ENCODE data around the gene MED4. TPM values are rescaled to one million over a fixed set of nuclear protein-coding genes. Genes with fewer than 3 reads are reported as not detected.

MED4 gene
- total and polyA plus RNA-seq, 5 donors from 2014 or later: 69.1 to 129 (median 97.5) TPM

DNA sequence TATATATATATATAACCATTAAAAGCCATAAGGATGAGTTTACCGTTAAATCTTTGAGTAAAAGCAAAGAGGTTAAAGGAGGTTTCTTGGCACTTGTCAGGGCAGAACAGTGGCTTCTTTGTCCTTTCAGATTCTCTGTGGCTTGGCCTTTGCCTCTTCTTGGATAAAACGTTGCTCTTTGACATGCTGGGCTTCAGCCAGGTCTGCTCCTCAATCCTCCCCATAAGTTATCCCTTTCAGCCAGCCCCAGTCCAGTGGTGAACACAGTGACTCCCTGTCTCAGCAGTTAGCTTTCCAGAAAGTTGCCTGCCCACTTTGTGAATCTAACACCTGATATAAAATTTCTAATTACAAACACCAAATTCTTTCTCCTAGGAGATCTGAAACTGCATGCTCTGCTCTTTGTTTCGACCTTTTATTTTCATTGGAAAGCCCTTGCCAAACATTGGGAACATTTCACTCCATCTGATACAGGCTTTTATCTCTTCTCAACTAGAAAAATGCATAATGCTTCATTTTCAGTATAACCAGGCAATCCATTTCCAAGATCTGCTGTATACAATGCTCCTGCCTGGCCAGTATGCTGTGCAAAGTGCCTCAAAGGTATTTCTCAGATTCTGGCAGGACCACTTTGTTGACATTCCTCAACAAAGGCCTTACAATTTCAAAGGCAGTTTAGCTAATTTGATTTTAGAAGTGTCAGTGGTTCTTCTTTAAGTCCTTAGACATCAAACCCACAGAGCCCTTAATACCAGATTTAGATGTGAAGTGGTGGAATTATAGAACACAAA is 16.2 kb upstream of the MED4 start:
- Histone ChIP-seq H3K4me3 (ENCODE audit: low read depth, low read length) (no peak overlapping the region), H3K4me1 (ENCODE audit: control insufficient read depth, insufficient read depth, low read length, poor library complexity, severe bottlenecking) (no peaks in the 10 kb centered on the region), H3K36me3 (ENCODE audit: control insufficient read depth, insufficient read depth, low read length) (no peaks in the 10 kb centered on the region), H3K27me3 (ENCODE audit: control insufficient read depth, insufficient read depth, low read length) (peaks cover 6% of the 10 kb centered on the region), H3K27ac (ENCODE audit: insufficient read depth, low read length, poor library complexity, severe bottlenecking) (no peak overlapping the region), H3K9me3 (ENCODE audit: control insufficient read depth in 2 of 2, low read length in 2 of 2) (no peaks in the 10 kb centered on the region)
- Mint-ChIP-seq H3K27ac (no peak overlapping the region), H3K4me3 (no peak overlapping the region), H3K9me3 (peaks cover 0 to 7% (median 0%) of the 10 kb centered on the region in 7 donors), H3K27me3 (peaks cover 52% of the 10 kb centered on the region), H3K4me1 (no peaks in the 10 kb centered on the region), H3K36me3 (no peaks in the 10 kb centered on the region)
- no peak for ATAC-seq (ENCODE audit: low read depth in 2 of 2)
- DNase-seq: no peak

DNA sequence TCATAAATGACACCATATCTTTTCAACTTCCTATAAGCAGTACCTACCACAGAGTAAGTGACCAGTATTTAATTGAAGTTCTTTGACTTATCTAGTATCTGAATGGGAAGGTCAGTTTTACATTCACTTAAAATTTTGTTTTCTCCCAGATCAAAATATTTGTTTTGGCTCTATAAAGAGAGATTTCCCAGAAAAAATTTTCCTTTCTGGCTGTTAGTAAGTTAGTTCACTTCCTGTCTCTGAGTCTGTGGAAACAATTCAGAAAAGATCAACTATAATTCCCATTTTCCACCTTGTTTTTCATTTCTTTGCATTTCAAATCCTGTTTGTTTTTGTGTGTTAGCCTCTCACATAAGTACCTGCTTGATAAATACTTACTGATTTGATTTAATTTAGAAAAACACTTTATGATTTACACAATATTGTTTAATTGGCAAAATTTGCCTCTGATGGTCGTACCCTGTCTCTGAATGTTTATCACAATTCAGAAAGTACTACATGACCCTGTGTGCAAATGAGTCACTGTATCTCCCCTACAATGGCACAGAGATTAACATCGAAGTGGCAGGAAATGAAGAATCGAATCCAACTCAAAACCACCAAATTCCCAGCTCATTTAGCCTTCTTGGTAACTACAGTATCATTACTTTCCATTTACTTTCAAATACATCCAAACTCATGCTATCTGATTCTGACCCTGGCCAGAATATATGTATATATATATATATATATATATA is 15.4 kb upstream of the MED4 start:
- H3K36me3 Mint-ChIP-seq: no peaks in the 10 kb centered on the region
- H3K27ac ChIP-seq (ENCODE audit: insufficient read depth, low read length, poor library complexity, severe bottlenecking): no peak overlapping the region
- H3K9me3 Mint-ChIP-seq: peaks cover 0 to 7% (median 0%) of the 10 kb centered on the region in 7 donors
- DNase-seq (no peak), ATAC-seq (ENCODE audit: low read depth in 2 of 2) (no peak)
- peaks cover 6% of the 10 kb centered on the region for H3K27me3 ChIP-seq (ENCODE audit: control insufficient read depth, insufficient read depth, low read length)
- H3K27ac Mint-ChIP-seq: no peak overlapping the region
- H3K9me3 ChIP-seq (ENCODE audit: control insufficient read depth in 2 of 2, low read length in 2 of 2): no peaks in the 10 kb centered on the region
- no peak overlapping the region for H3K4me3 Mint-ChIP-seq
- H3K4me3 ChIP-seq (ENCODE audit: low read depth, low read length): no peak overlapping the region
- no peaks in the 10 kb centered on the region for H3K4me1 ChIP-seq (ENCODE audit: control insufficient read depth, insufficient read depth, low read length, poor library complexity, severe bottlenecking)
- no peaks in the 10 kb centered on the region for H3K36me3 ChIP-seq (ENCODE audit: control insufficient read depth, insufficient read depth, low read length)
- H3K27me3 Mint-ChIP-seq: peaks cover 55% of the 10 kb centered on the region
- no peaks in the 10 kb centered on the region for H3K4me1 Mint-ChIP-seq

GRCh38 chr13:48108106-48108505 is 13.2 kb upstream of the MED4 start:
- Mint-ChIP-seq H3K4me1 (no peaks in the 10 kb centered on the region), H3K9me3 (peaks cover 0 to 2% (median 0%) of the 10 kb centered on the region in 7 donors), H3K27me3 (peaks cover 53% of the 10 kb centered on the region), H3K27ac (no peak overlapping the region), H3K36me3 (no peaks in the 10 kb centered on the region), H3K4me3 (no peak overlapping the region)
- Histone ChIP-seq H3K27ac (ENCODE audit: insufficient read depth, low read length, poor library complexity, severe bottlenecking) (no peak overlapping the region), H3K4me3 (ENCODE audit: low read depth, low read length) (no peak overlapping the region), H3K36me3 (ENCODE audit: control insufficient read depth, insufficient read depth, low read length) (no peaks in the 10 kb centered on the region), H3K4me1 (ENCODE audit: control insufficient read depth, insufficient read depth, low read length, poor library complexity, severe bottlenecking) (no peaks in the 10 kb centered on the region), H3K9me3 (ENCODE audit: control insufficient read depth in 2 of 2, low read length in 2 of 2) (no peaks in the 10 kb centered on the region), H3K27me3 (ENCODE audit: control insufficient read depth, insufficient read depth, low read length) (peaks cover 7% of the 10 kb centered on the region)
- DNase-seq (no peak), ATAC-seq (ENCODE audit: low read depth in 2 of 2) (no peak)

- H3K4me3 Mint-ChIP-seq: no peak overlapping the region
- no peaks in the 10 kb centered on the region for H3K36me3 Mint-ChIP-seq
- ATAC-seq (ENCODE audit: low read depth in 2 of 2): no peak
- H3K27ac ChIP-seq (ENCODE audit: insufficient read depth, low read length, poor library complexity, severe bottlenecking): no peak overlapping the region
- H3K27ac Mint-ChIP-seq: no peak overlapping the region
- peaks cover 11% of the 10 kb centered on the region for H3K27me3 ChIP-seq (ENCODE audit: control insufficient read depth, insufficient read depth, low read length)
- no peaks in the 10 kb centered on the region for H3K36me3 ChIP-seq (ENCODE audit: control insufficient read depth, insufficient read depth, low read length)
- H3K4me1 Mint-ChIP-seq: peaks cover 11 to 34% (median 21%) of the 10 kb centered on the region in 4 donors
- DNase-seq: no peak
- H3K4me1 ChIP-seq (ENCODE audit: control insufficient read depth, insufficient read depth, low read length, poor library complexity, severe bottlenecking): peaks cover 18% of the 10 kb centered on the region
- no peak overlapping the region for H3K4me3 ChIP-seq (ENCODE audit: low read depth, low read length)
- H3K27me3 Mint-ChIP-seq: peaks cover 36% of the 10 kb centered on the region
- H3K9me3 Mint-ChIP-seq: peaks cover 0 to 2% (median 0%) of the 10 kb centered on the region in 7 donors
- H3K9me3 ChIP-seq (ENCODE audit: control insufficient read depth in 2 of 2, low read length in 2 of 2): no peaks in the 10 kb centered on the region
Measured at GRCh38 chr13:48097793-48098192, 2.9 kb upstream of the MED4 start.

- Mint-ChIP-seq H3K9me3 (peaks cover 0 to 2% (median 0%) of the 10 kb centered on the region in 7 donors), H3K27ac (no peak overlapping the region), H3K27me3 (peaks cover 36% of the 10 kb centered on the region), H3K4me3 (peak overlapping the region in 3 of 4 donors; percentile 36 to 97 (median 93)), H3K4me1 (peaks cover 18 to 43% (median 30%) of the 10 kb centered on the region in 4 donors), H3K36me3 (peaks cover 2% of the 10 kb centered on the region)
- H3K27ac ChIP-seq (ENCODE audit: insufficient read depth, low read length, poor library complexity, severe bottlenecking): no peak overlapping the region
- H3K27me3 ChIP-seq (ENCODE audit: control insufficient read depth, insufficient read depth, low read length): peaks cover 6% of the 10 kb centered on the region
- H3K4me3 ChIP-seq (ENCODE audit: low read depth, low read length): no peak overlapping the region
- no peak for DNase-seq
- H3K9me3 ChIP-seq (ENCODE audit: control insufficient read depth in 2 of 2, low read length in 2 of 2): no peaks in the 10 kb centered on the region
- no peak for ATAC-seq (ENCODE audit: low read depth in 2 of 2)
- H3K4me1 ChIP-seq (ENCODE audit: control insufficient read depth, insufficient read depth, low read length, poor library complexity, severe bottlenecking): peaks cover 25% of the 10 kb centered on the region
- no peaks in the 10 kb centered on the region for H3K36me3 ChIP-seq (ENCODE audit: control insufficient read depth, insufficient read depth, low read length)
Measured at GRCh38 chr13:48096670-48097069, 1.8 kb upstream of the MED4 start.

DNA sequence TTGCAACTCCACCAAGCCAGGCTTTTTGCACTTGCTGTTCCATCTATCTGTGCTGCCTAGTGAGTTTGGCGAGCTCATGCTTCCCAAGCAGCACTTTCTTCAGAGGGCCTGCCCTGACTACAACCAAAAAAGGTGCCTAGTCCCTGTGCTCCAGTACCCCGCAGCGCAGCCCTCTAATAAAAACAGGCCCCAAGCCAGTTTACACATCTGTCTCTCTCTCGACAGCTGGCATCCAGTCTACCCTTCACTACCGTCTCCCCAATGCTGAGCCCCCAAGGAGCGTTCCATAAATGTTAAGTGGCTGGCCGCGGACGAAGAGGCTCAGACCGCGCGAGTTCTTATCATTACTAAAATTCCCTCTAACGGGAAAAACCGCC is 512 bp downstream of the MED4 start:
- Histone ChIP-seq H3K36me3 (ENCODE audit: control insufficient read depth, insufficient read depth, low read length) (no peaks in the 10 kb centered on the region), H3K27me3 (ENCODE audit: control insufficient read depth, insufficient read depth, low read length) (peaks cover 6% of the 10 kb centered on the region), H3K9me3 (ENCODE audit: control insufficient read depth in 2 of 2, low read length in 2 of 2) (no peaks in the 10 kb centered on the region), H3K4me1 (ENCODE audit: control insufficient read depth, insufficient read depth, low read length, poor library complexity, severe bottlenecking) (peaks cover 26% of the 10 kb centered on the region), H3K4me3 (ENCODE audit: low read depth, low read length) (peak overlapping the region; percentile 89), H3K27ac (ENCODE audit: insufficient read depth, low read length, poor library complexity, severe bottlenecking) (peak overlapping the region; percentile 85)
- DNase-seq (peak in 2 of 3 donors; percentile 2 to 21), ATAC-seq (ENCODE audit: low read depth in 2 of 2) (no peak)
- peaks cover 4% of the 10 kb centered on the region for H3K36me3 Mint-ChIP-seq
- H3K27me3 Mint-ChIP-seq: peaks cover 24% of the 10 kb centered on the region
- H3K9me3 Mint-ChIP-seq: peaks cover 0 to 2% (median 0%) of the 10 kb centered on the region in 7 donors
- peak overlapping the region; percentile 93 to 98 (median 97) for H3K4me3 Mint-ChIP-seq
- peak overlapping the region; percentile 97 to 99 (median 97) for H3K27ac Mint-ChIP-seq
- H3K4me1 Mint-ChIP-seq: peaks cover 27 to 55% (median 49%) of the 10 kb centered on the region in 4 donors

- peaks cover 0 to 2% (median 0%) of the 10 kb centered on the region in 7 donors for H3K9me3 Mint-ChIP-seq
- H3K4me1 Mint-ChIP-seq: peaks cover 34 to 63% (median 56%) of the 10 kb centered on the region in 4 donors
- DNase-seq (no peak), ATAC-seq (ENCODE audit: low read depth in 2 of 2) (no peak)
- Histone ChIP-seq H3K4me3 (ENCODE audit: low read depth, low read length) (peak overlapping the region; percentile 89), H3K4me1 (ENCODE audit: control insufficient read depth, insufficient read depth, low read length, poor library complexity, severe bottlenecking) (peaks cover 34% of the 10 kb centered on the region), H3K27ac (ENCODE audit: insufficient read depth, low read length, poor library complexity, severe bottlenecking) (no peak overlapping the region), H3K9me3 (ENCODE audit: control insufficient read depth in 2 of 2, low read length in 2 of 2) (no peaks in the 10 kb centered on the region), H3K27me3 (ENCODE audit: control insufficient read depth, insufficient read depth, low read length) (peaks cover 2% of the 10 kb centered on the region), H3K36me3 (ENCODE audit: control insufficient read depth, insufficient read depth, low read length) (no peaks in the 10 kb centered on the region)
- H3K27me3 Mint-ChIP-seq: peaks cover 18% of the 10 kb centered on the region
- H3K27ac Mint-ChIP-seq: peak overlapping the region in 2 of 3 donors; percentile 97 to 99
- H3K4me3 Mint-ChIP-seq: peak overlapping the region; percentile 93 to 98 (median 97)
- H3K36me3 Mint-ChIP-seq: peaks cover 4% of the 10 kb centered on the region
Measured at GRCh38 chr13:48093588-48093987, 1.3 kb downstream of the MED4 start.
